GM23248 (cell line): ENCODE results near the gene ASB16. TPM values are rescaled to one million over a fixed set of nuclear protein-coding genes. Genes with fewer than 3 reads are reported as not detected.

ENCODE experiments used
- DNase-seq: peaks from one replicate; pipeline ENCODE4 v3.0.0-alpha.2; 2015
- H2AFZ ChIP-seq: fragments of 200-600 bp; sonication (generic); 2 replicates; pipeline ENCODE4 v1.6.1; 2016; ENCODE audit warnings: antibody characterized with exemption
- H3F3A ChIP-seq: fragments of 200-600 bp; sonication (generic); 2 replicates; pipeline ENCODE4 v1.6.1; 2016; ENCODE audit warnings: mild to moderate bottlenecking, antibody characterized with exemption, mixed run types; ENCODE audit not compliant: insufficient read depth
- H3K27ac ChIP-seq: fragments of 200-600 bp; sonication (generic); 2 replicates; pipeline ENCODE4 v1.5.1; 2016; ENCODE audit warnings: mild to moderate bottlenecking
- H3K27me3 ChIP-seq: fragments of 200-600 bp; sonication (generic); replicated peaks from 2 replicates; pipeline ENCODE4 v1.6.1; 2016; ENCODE audit warnings: mild to moderate bottlenecking; ENCODE audit not compliant: insufficient read depth
- H3K36me3 ChIP-seq: fragments of 200-600 bp; sonication (generic); 2 replicates; pipeline ENCODE4 v1.6.1; 2016; ENCODE audit warnings: low read depth, mild to moderate bottlenecking
- H3K4me1 ChIP-seq: fragments of 200-600 bp; sonication (generic); 2 replicates; pipeline ENCODE4 v1.6.1; 2016; ENCODE audit warnings: mild to moderate bottlenecking; ENCODE audit not compliant: insufficient read depth
- H3K4me2 ChIP-seq: fragments of 200-600 bp; sonication (generic); one replicate; pipeline ENCODE4 v1.6.1; 2016; ENCODE audit warnings: mild to moderate bottlenecking; ENCODE audit not compliant: unreplicated experiment
- H3K4me3 ChIP-seq: fragments of 200-600 bp; sonication (generic); 2 replicates; pipeline ENCODE4 v1.5.1; 2016; ENCODE audit warnings: mild to moderate bottlenecking
- H3K79me2 ChIP-seq: fragments of 200-600 bp; sonication (generic); 2 replicates; pipeline ENCODE4 v1.6.1; 2016; ENCODE audit warnings: mild to moderate bottlenecking; ENCODE audit not compliant: insufficient read depth
- H3K9ac ChIP-seq: fragments of 200-600 bp; sonication (generic); 2 replicates; pipeline ENCODE4 v1.6.1; 2016; ENCODE audit warnings: mild to moderate bottlenecking
- H3K9me2 ChIP-seq: fragments of 200-600 bp; sonication (generic); 2 replicates; pipeline ENCODE4 v1.6.1; 2016; ENCODE audit warnings: mixed run types, mild to moderate bottlenecking, moderate library complexity; ENCODE audit not compliant: insufficient read depth
- H3K9me3 ChIP-seq: fragments of 200-600 bp; sonication (generic); one replicate; pipeline ENCODE4 v1.6.1; 2017; ENCODE audit warnings: low read depth
- H4K20me1 ChIP-seq: fragments of 200-600 bp; sonication (generic); 2 replicates; pipeline ENCODE4 v1.6.0; 2016; ENCODE audit not compliant: insufficient read depth
- EZH2 ChIP-seq: fragments of 200-600 bp; sonication (generic); IDR thresholded peaks from 2 replicates; pipeline ENCODE4 v1.6.1; 2018; ENCODE audit warnings: antibody characterized with exemption, mild to moderate bottlenecking; ENCODE audit not compliant: insufficient read depth, poor library complexity, severe bottlenecking
- EZH2phosphoT487 ChIP-seq: fragments of 200-600 bp; sonication (generic); IDR thresholded peaks from 2 replicates; pipeline ENCODE4 v1.6.1; 2018; ENCODE audit warnings: antibody characterized with exemption, moderate library complexity, mild to moderate bottlenecking, low read depth; ENCODE audit not compliant: insufficient read depth
- WGBS, 2 experiments: methylation state at CpG; one replicate each; pipeline ENCODE4 v1.1.6; 2015 to 2017; ENCODE audit warnings: low lambda C conversion rate in 2 of 2, low coverage in 1 of 2; ENCODE audit errors: missing lambda C conversion rate in 2 of 2; 5-methylcytosine and 5-hydroxymethylcytosine counted together
- in situ Hi-C: fragments of 300-500 bp; cut with MboI; formaldehyde crosslinking; loops from 2 replicates; pipeline ENCODE4 v1.15.0; 2020
- polyA plus RNA-seq: library from polyadenylated mRNA; unstranded; fragments of >200 nt; fragmentation: Nextera tagmentation; extraction: Ambion mirVana; gene quantifications from 2 replicates; pipeline ENCODE4 v1.2.1, GENCODE V29; 2016
- total RNA-seq: library from RNA; depleted of rRNA; stranded (reverse); fragments of >200 nt; shearing (Covaris generic); gene quantifications from 2 replicates; pipeline ENCODE4 v1.2.3, GENCODE V29; 2014; rRNA removed

Gene ASB16, protein sequence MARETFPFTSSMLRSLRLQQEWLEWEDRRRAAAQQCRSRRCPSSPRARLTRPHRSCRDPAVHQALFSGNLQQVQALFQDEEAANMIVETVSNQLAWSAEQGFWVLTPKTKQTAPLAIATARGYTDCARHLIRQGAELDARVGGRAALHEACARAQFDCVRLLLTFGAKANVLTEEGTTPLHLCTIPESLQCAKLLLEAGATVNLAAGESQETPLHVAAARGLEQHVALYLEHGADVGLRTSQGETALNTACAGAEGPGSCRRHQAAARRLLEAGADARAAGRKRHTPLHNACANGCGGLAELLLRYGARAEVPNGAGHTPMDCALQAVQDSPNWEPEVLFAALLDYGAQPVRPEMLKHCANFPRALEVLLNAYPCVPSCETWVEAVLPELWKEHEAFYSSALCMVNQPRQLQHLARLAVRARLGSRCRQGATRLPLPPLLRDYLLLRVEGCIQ
- total RNA-seq (not detected in 2 replicates), polyA plus RNA-seq (0.22 and 0.25 TPM in 2 replicates)

GRCh38 chr17:44170499-44171201, at the start of gene ASB16:
Gene ASB16 (plus strand): TSS chr17:44170704. CDS start chr17:44170790, 86 bp downstream.
- Histone ChIP-seq H3F3A (no peaks in the 10 kb centered on the region), H3K79me2 (no peaks in the 10 kb centered on the region), H3K36me3 (0 out of 2 replicates have a peak, but pooled peaks cover 3% of the 10 kb centered on the region), H2AFZ (no peak within 1 kb of the TSS), H3K9me3 (no peaks in the 10 kb centered on the region), H4K20me1 (no peaks in the 10 kb centered on the region), H3K9ac (no peak within 1 kb of the TSS), H3K4me2 (no peak within 1 kb of the TSS), H3K27me3 (no peaks in the 10 kb centered on the region), H3K27ac (no peak within 1 kb of the TSS), H3K9me2 (no peaks in the 10 kb centered on the region), H3K4me1 (no peaks in the 10 kb centered on the region), H3K4me3 (no peak within 1 kb of the TSS)
- 31 to 35% methylated on average over 21 of the region's 21 CpGs for whole genome bisulfite sequencing, 2 experiments
- peak; percentile 47 for DNase-seq
- TF ChIP-seq EZH2 (no peak), EZH2phosphoT487 (no peak)
- in situ Hi-C loops: no loop called here

GRCh38 chr17:44120851-44121605, 49.5 kb upstream of the ASB16 start:
- Histone ChIP-seq H3K4me2 (peak overlapping the region; percentile 4), H3F3A (no peaks in the 10 kb centered on the region), H3K9ac (no peak overlapping the region), H3K27ac (no peak overlapping the region), H3K4me1 (peaks cover 14% of the 10 kb centered on the region), H3K4me3 (0 out of 2 replicates have a peak overlapping the region, but pooled peaks have one; percentile 78), H3K9me3 (no peaks in the 10 kb centered on the region), H3K9me2 (no peaks in the 10 kb centered on the region), H4K20me1 (no peaks in the 10 kb centered on the region), H3K36me3 (no peaks in the 10 kb centered on the region), H3K27me3 (no peaks in the 10 kb centered on the region), H3K79me2 (peaks cover 66% of the 10 kb centered on the region), H2AFZ (no peak overlapping the region)
- in situ Hi-C loops: no loop called here
- TF ChIP-seq EZH2phosphoT487 (no peak), EZH2 (no peak)
- DNase-seq: no peak
- WGBS, 2 experiments: 42 to 51% methylated on average over 5 to 9 of the region's 9 CpGs

GRCh38 chr17:44121997-44122815, 48.3 kb upstream of the ASB16 start:
- Histone ChIP-seq H3K36me3 (no peaks in the 10 kb centered on the region), H3K4me1 (peaks cover 14% of the 10 kb centered on the region), H2AFZ (no peak overlapping the region), H3K27me3 (no peaks in the 10 kb centered on the region), H3F3A (no peaks in the 10 kb centered on the region), H3K9me3 (no peaks in the 10 kb centered on the region), H4K20me1 (no peaks in the 10 kb centered on the region), H3K9me2 (no peaks in the 10 kb centered on the region), H3K4me2 (peak overlapping the region; percentile 89), H3K4me3 (peak overlapping the region; percentile 78), H3K27ac (no peak overlapping the region), H3K79me2 (peaks cover 61% of the 10 kb centered on the region), H3K9ac (peak overlapping the region; percentile 94)
- no peak for TF ChIP-seq EZH2
- no peak for TF ChIP-seq EZH2phosphoT487
- WGBS, 2 experiments: 0 to 25% methylated on average over 1 of the region's 1 CpG
- in situ Hi-C loops: no loop called here
- DNase-seq: no peak
